Thoracic aorta (tissue), 2 donors: Measurements from ENCODE around the gene DSG1. TPM values are rescaled to one million over a fixed set of nuclear protein-coding genes. Genes with fewer than 3 reads are reported as not detected.

Experiments used
- ATAC-seq: fragments of 150-250 bp; one replicate; pipeline ENCODE4 v1.8.0; 2017; ENCODE audit warnings: low read depth; ENCODE audit not compliant: insufficient number of reproducible peaks, low FRiP score
- DNase-seq: peaks from one replicate; pipeline ENCODE4 v3.0.0-alpha.2; 2020; ENCODE audit warnings: low spot score
- H3K27ac ChIP-seq, 2 donors: fragments of 200-600 bp; sonication (generic); 1 replicate in 1 of 2; 2 replicates in 1 of 2; pipeline ENCODE4 v1.5.1; 2016; ENCODE audit warnings: mild to moderate bottlenecking in 2 of 2, moderate library complexity in 2 of 2
- H3K27me3 ChIP-seq: fragments of 200-600 bp; sonication (generic); replicated peaks from 2 replicates; pipeline ENCODE4 v1.6.0; 2016; ENCODE audit warnings: mild to moderate bottlenecking; ENCODE audit not compliant: insufficient read depth
- H3K36me3 ChIP-seq: fragments of 200-600 bp; sonication (generic); one replicate; pipeline ENCODE4 v1.5.1; 2016
- H3K4me1 ChIP-seq, 2 donors: fragments of 200-600 bp; sonication (generic); 1 replicate in 1 of 2; 2 replicates in 1 of 2; pipeline versions ENCODE4 v1.5.1 to v1.6.0; 2016; ENCODE audit warnings: low read depth in 2 of 2, mild to moderate bottlenecking in 1 of 2; ENCODE audit not compliant: control insufficient read depth in 1 of 2
- H3K4me3 ChIP-seq: fragments of 200-600 bp; sonication (generic); 2 replicates; pipeline ENCODE4 v1.5.1; 2016; ENCODE audit warnings: mild to moderate bottlenecking
- H3K9me3 ChIP-seq: fragments of 200-600 bp; sonication (generic); 2 replicates; pipeline ENCODE4 v1.5.1; 2016
- CTCF ChIP-seq: fragments of 200-600 bp; sonication (generic); IDR thresholded peaks from one replicate; pipeline ENCODE4 v1.5.1; 2019; ENCODE audit warnings: antibody characterized with exemption
- total RNA-seq, 2 donors: library from RNA; depleted of rRNA; stranded (reverse); fragments of >200 nt; gene quantifications; one replicate each; pipeline versions ENCODE4 v1.1.0 to v1.2.3, GENCODE V29; 2016

The DSG1 gene
- total RNA-seq, 2 donors from 2014 or later, result 1.1 TPM; not detected in 1

DNA sequence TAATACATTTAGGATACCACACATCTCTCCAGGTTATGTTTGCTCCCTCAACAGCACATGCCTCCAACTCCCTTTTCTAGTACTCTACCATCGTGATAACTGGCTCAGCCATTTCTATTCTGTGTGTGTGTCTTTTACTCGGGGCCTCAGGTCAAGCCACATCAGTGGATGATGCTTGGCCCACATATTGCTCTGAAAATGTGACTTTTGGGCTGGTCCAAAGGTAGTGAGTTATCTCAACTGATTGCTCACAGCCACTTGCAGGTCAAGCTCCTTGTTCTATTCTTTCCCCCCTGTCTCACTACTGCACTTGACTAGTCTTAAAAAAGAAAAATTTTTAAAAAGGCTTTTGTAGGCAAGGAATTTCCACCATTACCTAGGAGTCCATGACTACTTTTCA lies 64.1 kb downstream of the DSG1 start:
- ATAC-seq (no peak), DNase-seq (no peak)
- Histone ChIP-seq H3K36me3 (no peaks in the 10 kb centered on the region), H3K27me3 (no peaks in the 10 kb centered on the region), H3K9me3 (no peaks in the 10 kb centered on the region), H3K4me1 (no peaks in the 10 kb centered on the region), H3K4me3 (no peak overlapping the region), H3K27ac (no peak overlapping the region)
- no peak for TF ChIP-seq CTCF

DNA sequence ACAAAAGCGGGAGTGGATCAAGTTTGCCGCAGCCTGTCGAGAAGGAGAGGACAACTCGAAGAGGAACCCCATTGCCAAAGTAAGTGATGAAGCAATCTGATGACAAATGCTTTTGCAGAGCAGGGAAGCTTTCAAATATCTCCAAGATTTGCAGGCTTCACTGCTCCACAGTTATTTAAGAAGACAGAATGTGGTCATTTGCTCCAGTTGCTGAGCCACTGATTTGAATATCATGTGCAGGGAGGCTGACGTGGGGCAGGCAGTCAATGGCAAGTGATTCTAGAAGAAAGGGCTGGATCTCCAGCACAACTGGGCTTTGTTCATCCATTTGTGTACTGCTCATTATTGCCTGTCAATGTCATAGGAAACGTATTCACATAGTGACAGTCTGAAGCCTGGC lies 68.8 kb downstream of the DSG1 start:
- no peaks in the 10 kb centered on the region for H3K27me3 ChIP-seq
- no peaks in the 10 kb centered on the region for H3K9me3 ChIP-seq
- no peaks in the 10 kb centered on the region for H3K4me1 ChIP-seq
- H3K36me3 ChIP-seq, result no peaks in the 10 kb centered on the region
- ATAC-seq (no peak), DNase-seq (no peak)
- H3K4me3 ChIP-seq, result no peak overlapping the region
- no peak for TF ChIP-seq CTCF
- no peak overlapping the region for H3K27ac ChIP-seq

DNA sequence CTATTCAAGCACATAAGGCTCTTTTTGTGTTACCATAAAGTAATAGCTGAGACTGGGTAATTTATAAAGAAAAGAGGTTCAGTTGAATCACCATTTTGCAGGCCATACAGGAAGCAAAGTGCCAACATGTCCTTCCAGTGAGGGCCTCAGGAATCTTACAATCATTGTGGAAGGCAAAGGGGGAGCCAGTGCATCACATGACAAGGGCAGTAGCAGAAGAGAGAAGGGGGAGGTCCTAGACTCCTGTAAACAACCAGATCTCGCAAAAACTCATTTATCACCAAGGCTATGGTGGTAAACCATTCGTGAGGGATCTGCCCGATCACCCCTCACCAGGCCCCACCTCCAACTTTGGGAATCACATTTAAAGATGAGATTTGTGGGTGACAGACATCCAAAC lies 75.3 kb downstream of the DSG1 start:
- Histone ChIP-seq H3K27me3 (no peaks in the 10 kb centered on the region), H3K9me3 (no peaks in the 10 kb centered on the region), H3K4me1 (no peaks in the 10 kb centered on the region), H3K27ac (no peak overlapping the region), H3K4me3 (no peak overlapping the region), H3K36me3 (no peaks in the 10 kb centered on the region)
- no peak for TF ChIP-seq CTCF
- DNase-seq, result no peak
- no peak for ATAC-seq

DNA sequence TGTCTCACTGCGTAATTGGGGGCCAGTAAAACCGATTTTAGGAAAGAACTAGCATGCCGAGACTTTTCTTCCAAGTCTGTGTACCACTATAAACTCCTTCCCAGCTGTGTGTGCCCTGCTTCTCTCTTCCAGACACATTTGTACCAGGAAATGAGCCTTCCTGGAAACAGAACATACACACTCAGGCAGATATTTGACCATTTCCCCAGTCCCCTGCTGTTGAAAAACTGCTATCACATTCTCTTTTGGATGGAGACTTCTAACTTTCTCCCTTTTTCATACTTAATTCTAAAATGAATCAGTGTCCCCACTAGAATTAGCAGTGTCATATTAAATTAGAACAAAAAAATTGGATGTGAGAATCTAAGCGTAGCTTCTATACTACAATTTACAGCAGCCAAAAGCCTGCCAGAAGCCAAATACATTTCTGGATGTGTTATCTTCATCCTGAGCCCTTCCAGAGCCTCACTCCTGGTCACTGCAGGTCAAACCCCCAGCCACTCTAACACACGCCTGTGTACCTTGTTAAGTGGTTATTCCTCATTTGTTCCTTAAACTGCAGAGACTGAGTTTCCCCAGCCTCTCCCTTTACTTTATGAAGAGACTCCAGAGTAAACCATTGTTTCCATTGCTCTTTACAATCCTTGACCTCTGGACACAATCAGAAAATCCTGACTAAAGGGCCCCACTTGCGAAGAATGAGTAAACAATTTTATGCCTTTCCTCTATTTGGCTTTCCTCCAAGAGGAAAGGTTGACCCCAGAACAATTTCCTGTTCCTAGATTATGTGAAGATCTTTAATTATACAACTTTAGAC lies 79.0 kb downstream of the DSG1 start:
- no peak overlapping the region for H3K27ac ChIP-seq
- H3K4me3 ChIP-seq, result no peak overlapping the region
- no peaks in the 10 kb centered on the region for H3K27me3 ChIP-seq
- DNase-seq (no peak), ATAC-seq (no peak)
- H3K9me3 ChIP-seq, result no peaks in the 10 kb centered on the region
- H3K4me1 ChIP-seq, result no peaks in the 10 kb centered on the region
- no peak for TF ChIP-seq CTCF
- H3K36me3 ChIP-seq, result no peaks in the 10 kb centered on the region

- Histone ChIP-seq H3K27ac (no peak overlapping the region), H3K4me1 (no peaks in the 10 kb centered on the region), H3K27me3 (no peaks in the 10 kb centered on the region), H3K36me3 (no peaks in the 10 kb centered on the region), H3K9me3 (no peaks in the 10 kb centered on the region), H3K4me3 (no peak overlapping the region)
- no peak for TF ChIP-seq CTCF
- no peak for ATAC-seq
- no peak for DNase-seq
Measured at GRCh38 chr18:31398191-31398590, 80.2 kb downstream of the DSG1 start.
